K562 (cell line): ENCODE data around the gene EME2. TPM values are rescaled to one million over a fixed set of nuclear protein-coding genes. Genes with fewer than 3 reads are reported as not detected.

ENCODE experiments used
- DMBX1 ChIP-seq: fragments of 250-450 bp; sonication (Bioruptor Pico); IDR thresholded peaks from 2 replicates; pipeline ENCODE4 v1.8.0; 2022; ENCODE audit warnings: inconsistent platforms, mild to moderate bottlenecking, moderate library complexity, borderline replicate concordance
- ETV1 ChIP-seq: fragments of 450-650 bp; conservative IDR thresholded peaks from 2 replicates; pipeline ENCODE4 v1.6.1; 2016; ENCODE audit warnings: missing genetic modification characterization, control low read depth, low read depth, missing compliant biosample characterization
- FIP1L1 ChIP-seq: fragments of 200-400 bp; formaldehyde crosslinking; IDR thresholded peaks from 2 replicates; pipeline ENCODE4 v1.6.1; 2018; ENCODE audit warnings: mild to moderate bottlenecking, low read depth, low read length; ENCODE audit not compliant: poor library complexity, severe bottlenecking
- KLF10 ChIP-seq: fragments of 250-450 bp; sonication (Bioruptor Pico); IDR thresholded peaks from 2 replicates; pipeline ENCODE4 v1.6.1; 2021; ENCODE audit warnings: matching md5 sums
- KLF16 ChIP-seq: IDR thresholded peaks from 2 replicates; pipeline ENCODE4 v1.6.1; 2016; ENCODE audit warnings: antibody characterized with exemption
- MAFG ChIP-seq: fragments of 450-650 bp; conservative IDR thresholded peaks from 2 replicates; pipeline ENCODE4 v1.6.1; 2016; ENCODE audit warnings: missing genetic modification characterization, missing compliant biosample characterization
- NFYB ChIP-seq: IDR thresholded peaks from 2 replicates; pipeline ENCODE4 v1.6.1; 2011; ENCODE audit warnings: mild to moderate bottlenecking, moderate library complexity; ENCODE audit not compliant: insufficient read length; ENCODE audit errors: extremely low read depth
- TBL1XR1 ChIP-seq, 2 experiments: IDR thresholded peaks; 2 replicates each; pipeline ENCODE4 v1.6.1; 2012; ENCODE audit warnings: improper control_type of control experiment in 2 of 2, low read length in 2 of 2, mild to moderate bottlenecking in 1 of 2
- TBP ChIP-seq: optimal IDR thresholded peaks from 2 replicates; pipeline ENCODE3; 2011; ENCODE audit warnings: low read depth, low read length, improper control_type of control experiment
- TCF7 ChIP-seq: sonication (generic); IDR thresholded peaks from 2 replicates; pipeline ENCODE4 v1.6.1; 2016; ENCODE audit warnings: antibody characterized with exemption, borderline replicate concordance
- TCFL5 ChIP-seq: fragments of 250-450 bp; sonication (Bioruptor Pico); conservative IDR thresholded peaks from 2 replicates; pipeline ENCODE4 v1.6.1; 2021; ENCODE audit warnings: mild to moderate bottlenecking, moderate library complexity, matching md5 sums
- ZKSCAN3 ChIP-seq: fragments of 250-450 bp; sonication (Bioruptor Pico); IDR thresholded peaks from 2 replicates; pipeline ENCODE4 v1.4.0; 2020
- ZNF436 ChIP-seq: fragments of 250-450, 450-650 bp; sonication (Bioruptor Pico); formaldehyde crosslinking; IDR thresholded peaks from 2 replicates; pipeline ENCODE4 v1.7.0; 2020; ENCODE audit warnings: mild to moderate bottlenecking
- ZNF785 ChIP-seq: fragments of 250-450 bp; sonication (Bioruptor Pico); IDR thresholded peaks from 2 replicates; pipeline ENCODE4 v1.4.0; 2020; ENCODE audit warnings: mild to moderate bottlenecking
- polyA plus RNA-seq, 8 experiments: library from polyadenylated mRNA; depleted of rRNA in 4 of 8; stranded (reverse) in 5 of 8; unstranded in 3 of 8; fragments of >200 nt; fragmentation: Nextera tagmentation in 2 of 8; fragmentation: Illumina TruSeq in 1 of 8; extraction: Ambion mirVana in 2 of 8; extraction: Trizol in 1 of 8; gene quantifications; 2 replicates each; pipeline versions ENCODE4 v1.2.1 to v1.2.3, GENCODE V29; 2011 to 2014; ENCODE audit warnings: inconsistent platforms in 1 of 8, missing spikeins in 1 of 8
- total RNA-seq, 7 experiments: library from RNA; depleted of rRNA in 6 of 7; stranded (reverse); fragments of >200 nt in 6 of 7; fragmentation: Illumina TruSeq in 2 of 7; extraction: Trizol in 2 of 7; gene quantifications; 2 replicates each; pipeline versions ENCODE4 v1.2.1 to v1.2.3, GENCODE V29; 2011 to 2021; ENCODE audit warnings: low replicate concordance in 1 of 7
- TF ChIP-seq, protein P1 (sequence below): sonication (generic); formaldehyde crosslinking; IDR thresholded peaks from 2 replicates; pipeline ENCODE4 v1.8.0; 2022; ENCODE audit warnings: mild to moderate bottlenecking, missing genetic modification reagents
- TF ChIP-seq, protein P2 (sequence below): sonication (generic); formaldehyde crosslinking; IDR thresholded peaks from 2 replicates; pipeline ENCODE4 v1.8.1; 2023; ENCODE audit warnings: mild to moderate bottlenecking, missing genetic modification reagents
- TF ChIP-seq, protein P3 (sequence below): fragments of 450-650 bp; IDR thresholded peaks from 2 replicates; pipeline ENCODE4 v1.6.1; 2018; ENCODE audit warnings: mild to moderate bottlenecking, low read depth; ENCODE audit not compliant: partially characterized antibody
- TF ChIP-seq, protein P4 (sequence below): sonication (generic); formaldehyde crosslinking; IDR thresholded peaks from 2 replicates; pipeline ENCODE4 v1.8.0; 2022; ENCODE audit warnings: mild to moderate bottlenecking, missing genetic modification reagents, borderline replicate concordance

EME2 gene
- total and polyA plus RNA-seq, 9 of the 15 experiments (the other 6 are each of a cell fraction or from before 2014, with no cell fraction given): 0.35 to 19.9 (median 3.5) TPM

- TF ChIP-seq, protein P1, sequence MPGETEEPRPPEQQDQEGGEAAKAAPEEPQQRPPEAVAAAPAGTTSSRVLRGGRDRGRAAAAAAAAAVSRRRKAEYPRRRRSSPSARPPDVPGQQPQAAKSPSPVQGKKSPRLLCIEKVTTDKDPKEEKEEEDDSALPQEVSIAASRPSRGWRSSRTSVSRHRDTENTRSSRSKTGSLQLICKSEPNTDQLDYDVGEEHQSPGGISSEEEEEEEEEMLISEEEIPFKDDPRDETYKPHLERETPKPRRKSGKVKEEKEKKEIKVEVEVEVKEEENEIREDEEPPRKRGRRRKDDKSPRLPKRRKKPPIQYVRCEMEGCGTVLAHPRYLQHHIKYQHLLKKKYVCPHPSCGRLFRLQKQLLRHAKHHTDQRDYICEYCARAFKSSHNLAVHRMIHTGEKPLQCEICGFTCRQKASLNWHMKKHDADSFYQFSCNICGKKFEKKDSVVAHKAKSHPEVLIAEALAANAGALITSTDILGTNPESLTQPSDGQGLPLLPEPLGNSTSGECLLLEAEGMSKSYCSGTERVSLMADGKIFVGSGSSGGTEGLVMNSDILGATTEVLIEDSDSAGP (CRISPR knock-in tag): no peak
- TF ChIP-seq NFYB: no peak
- no peak for TF ChIP-seq MAFG (tag)
- no peak for TF ChIP-seq KLF10 (CRISPR knock-in tag)
- peak; percentile 85 for TF ChIP-seq ETV1
- TF ChIP-seq ZKSCAN3: no peak
- TF ChIP-seq ZNF436 (CRISPR knock-in tag): no peak
- TF ChIP-seq TBL1XR1 (IDR thresholded peaks at IDR 0.05; ENCODE audit: low read length in 2 of 2): no peak
- peak; percentile 60; the same call in 1 of the 2 replicates for TF ChIP-seq DMBX1 (CRISPR knock-in tag)
- TF ChIP-seq FIP1L1: peak; percentile 70
- no peak for TF ChIP-seq KLF16
- TF ChIP-seq, protein P2, sequence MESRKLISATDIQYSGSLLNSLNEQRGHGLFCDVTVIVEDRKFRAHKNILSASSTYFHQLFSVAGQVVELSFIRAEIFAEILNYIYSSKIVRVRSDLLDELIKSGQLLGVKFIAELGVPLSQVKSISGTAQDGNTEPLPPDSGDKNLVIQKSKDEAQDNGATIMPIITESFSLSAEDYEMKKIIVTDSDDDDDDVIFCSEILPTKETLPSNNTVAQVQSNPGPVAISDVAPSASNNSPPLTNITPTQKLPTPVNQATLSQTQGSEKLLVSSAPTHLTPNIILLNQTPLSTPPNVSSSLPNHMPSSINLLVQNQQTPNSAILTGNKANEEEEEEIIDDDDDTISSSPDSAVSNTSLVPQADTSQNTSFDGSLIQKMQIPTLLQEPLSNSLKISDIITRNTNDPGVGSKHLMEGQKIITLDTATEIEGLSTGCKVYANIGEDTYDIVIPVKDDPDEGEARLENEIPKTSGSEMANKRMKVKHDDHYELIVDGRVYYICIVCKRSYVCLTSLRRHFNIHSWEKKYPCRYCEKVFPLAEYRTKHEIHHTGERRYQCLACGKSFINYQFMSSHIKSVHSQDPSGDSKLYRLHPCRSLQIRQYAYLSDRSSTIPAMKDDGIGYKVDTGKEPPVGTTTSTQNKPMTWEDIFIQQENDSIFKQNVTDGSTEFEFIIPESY: peak; percentile 52; the same call in 1 of the 2 replicates
- TF ChIP-seq TCFL5: no peak
- TF ChIP-seq, protein P3, sequence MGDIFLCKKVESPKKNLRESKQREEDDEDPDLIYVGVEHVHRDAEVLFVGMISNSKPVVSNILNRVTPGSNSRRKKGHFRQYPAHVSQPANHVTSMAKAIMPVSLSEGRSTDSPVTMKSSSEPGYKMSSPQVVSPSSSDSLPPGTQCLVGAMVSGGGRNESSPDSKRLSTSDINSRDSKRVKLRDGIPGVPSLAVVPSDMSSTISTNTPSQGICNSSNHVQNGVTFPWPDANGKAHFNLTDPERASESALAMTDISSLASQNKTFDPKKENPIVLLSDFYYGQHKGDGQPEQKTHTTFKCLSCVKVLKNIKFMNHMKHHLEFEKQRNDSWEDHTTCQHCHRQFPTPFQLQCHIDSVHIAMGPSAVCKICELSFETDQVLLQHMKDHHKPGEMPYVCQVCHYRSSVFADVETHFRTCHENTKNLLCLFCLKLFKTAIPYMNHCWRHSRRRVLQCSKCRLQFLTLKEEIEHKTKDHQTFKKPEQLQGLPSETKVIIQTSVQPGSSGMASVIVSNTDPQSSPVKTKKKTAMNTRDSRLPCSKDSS: no peak
- peak; percentile 82 for TF ChIP-seq TBP
- no peak for TF ChIP-seq ZNF785
- TF ChIP-seq, protein P4, sequence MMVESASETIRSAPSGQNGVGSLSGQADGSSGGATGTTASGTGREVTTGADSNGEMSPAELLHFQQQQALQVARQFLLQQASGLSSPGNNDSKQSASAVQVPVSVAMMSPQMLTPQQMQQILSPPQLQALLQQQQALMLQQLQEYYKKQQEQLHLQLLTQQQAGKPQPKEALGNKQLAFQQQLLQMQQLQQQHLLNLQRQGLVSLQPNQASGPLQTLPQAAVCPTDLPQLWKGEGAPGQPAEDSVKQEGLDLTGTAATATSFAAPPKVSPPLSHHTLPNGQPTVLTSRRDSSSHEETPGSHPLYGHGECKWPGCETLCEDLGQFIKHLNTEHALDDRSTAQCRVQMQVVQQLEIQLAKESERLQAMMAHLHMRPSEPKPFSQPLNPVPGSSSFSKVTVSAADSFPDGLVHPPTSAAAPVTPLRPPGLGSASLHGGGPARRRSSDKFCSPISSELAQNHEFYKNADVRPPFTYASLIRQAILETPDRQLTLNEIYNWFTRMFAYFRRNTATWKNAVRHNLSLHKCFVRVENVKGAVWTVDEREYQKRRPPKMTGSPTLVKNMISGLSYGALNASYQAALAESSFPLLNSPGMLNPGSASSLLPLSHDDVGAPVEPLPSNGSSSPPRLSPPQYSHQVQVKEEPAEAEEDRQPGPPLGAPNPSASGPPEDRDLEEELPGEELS (CRISPR knock-in tag): no peak
- peak; percentile 56; the same call in 1 of the 2 replicates for TF ChIP-seq TCF7
These were observed 495 bp downstream of the EME2 start, which contains the start of gene MRPS34 (continued) for GRCh38 chr16:1772908-1773702.
